Inferior parietal cortex (tissue), 1 donor: ENCODE data around the gene THRB.
"Not testable (repeated sequence)": the region's sequence is repeated elsewhere in the genome, so short reads cannot be mapped to it uniquely, and the experiment has no call there.

Experiments
- DNase-seq: peaks from one replicate; pipeline ENCODE4 v3.0.0-alpha.2; 2016; ENCODE audit errors: extremely low spot score

The THRB gene

GRCh38 chr3:24447836-24448235 lies 46.8 kb downstream of the THRB start:
- no peak for DNase-seq

DNA sequence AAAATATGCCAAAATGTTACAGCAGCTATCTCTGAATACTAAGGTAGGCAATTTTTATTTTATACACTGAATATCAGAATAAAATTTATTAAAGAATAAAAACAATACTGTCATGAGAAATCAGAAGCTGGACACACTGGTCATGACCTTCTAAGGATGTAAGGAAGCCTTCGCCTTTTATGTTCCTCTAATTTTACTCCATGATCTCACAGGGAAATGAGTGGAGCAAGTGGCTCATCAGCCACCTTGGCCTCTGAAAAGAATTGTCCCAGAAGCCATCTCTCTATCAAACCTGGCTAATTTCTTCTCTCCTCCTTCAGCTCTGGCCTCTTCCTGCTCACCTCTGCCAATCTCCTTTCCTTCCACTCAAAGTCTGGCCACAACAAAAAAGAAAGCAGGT lies 48.6 kb downstream of the THRB start:
- no peak for DNase-seq

- no peak for DNase-seq
These were observed 51.2 kb downstream of the THRB start for GRCh38 chr3:24443476-24443875.

- no peak for DNase-seq
These were observed 53.7 kb downstream of the THRB start for GRCh38 chr3:24440760-24441464.

DNA sequence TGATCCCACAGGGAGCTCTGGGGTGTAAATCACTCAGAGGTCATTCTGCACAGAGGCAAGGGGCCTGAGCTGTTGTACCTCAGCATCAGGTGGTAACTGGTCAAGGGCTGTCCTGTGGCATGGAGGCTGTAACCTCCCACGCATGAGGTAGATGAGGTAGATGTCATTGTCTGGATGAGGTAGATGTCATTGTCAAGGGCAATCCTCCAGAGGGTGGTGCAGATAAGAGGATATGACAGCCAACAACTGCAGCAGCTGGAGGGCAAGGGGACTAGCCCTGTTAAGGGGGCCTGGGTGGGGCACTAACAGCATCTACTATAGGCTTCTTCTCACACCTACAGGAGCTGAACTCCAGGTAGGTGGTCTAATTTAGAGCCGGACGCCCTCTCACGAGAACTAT lies 55.6 kb downstream of the THRB start:
- no peak for DNase-seq

DNA sequence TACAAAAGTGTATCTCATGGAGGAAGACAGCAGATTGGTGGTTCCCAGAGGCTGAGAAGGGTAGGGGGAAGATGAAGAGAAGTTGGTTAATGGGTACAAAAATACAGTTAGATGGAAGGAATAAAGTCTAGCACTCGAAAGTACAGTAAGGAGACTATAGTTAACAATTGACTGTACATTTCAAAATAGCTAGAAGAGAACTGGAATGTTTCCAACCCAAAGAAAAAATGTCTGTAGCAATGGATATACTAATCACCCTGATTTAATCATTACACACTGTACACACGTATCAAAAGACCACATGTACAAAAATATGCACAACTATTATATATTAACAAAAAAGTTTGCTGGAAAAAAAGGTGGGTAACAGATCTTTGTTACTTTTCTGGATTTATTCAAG lies 57.3 kb downstream of the THRB start:
- DNase-seq, result no peak

DNA sequence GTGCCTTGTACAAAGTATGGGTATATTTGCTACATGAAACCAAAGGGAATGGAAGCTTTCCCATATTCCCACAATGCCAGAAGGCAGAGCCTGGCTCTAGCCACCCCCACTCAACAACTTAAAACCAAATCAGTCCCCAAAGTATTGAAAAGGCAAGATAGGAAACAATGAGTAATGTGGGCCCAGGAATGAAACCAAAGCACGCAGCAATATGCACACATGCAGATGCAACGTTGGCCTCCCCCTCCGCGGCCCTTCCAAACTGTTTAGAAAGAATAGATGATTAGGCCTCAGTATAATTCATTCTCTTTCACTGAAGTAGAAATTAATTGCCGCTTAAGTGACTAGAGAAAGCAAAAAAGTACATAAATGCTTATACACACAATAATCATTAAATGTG lies 59.1 kb downstream of the THRB start:
- no peak for DNase-seq

DNA sequence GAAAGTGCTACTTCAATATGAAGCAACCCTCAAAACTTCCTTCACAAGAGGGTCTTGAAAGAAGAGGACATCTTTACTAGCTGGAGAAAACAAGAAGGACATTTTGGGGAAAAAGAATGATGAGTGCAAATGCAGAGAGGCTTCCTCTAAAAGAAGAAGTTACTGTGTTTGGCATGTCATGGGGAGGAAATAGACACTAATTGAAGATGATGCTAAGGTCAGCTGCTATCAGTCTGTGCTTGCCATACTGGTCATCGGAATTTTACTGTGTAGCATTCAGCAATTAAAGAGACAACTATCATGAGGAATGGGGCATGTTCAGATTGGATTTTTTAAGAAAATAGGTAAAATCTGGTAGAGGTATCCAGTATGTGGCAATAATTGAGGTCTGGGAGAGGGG lies 60.0 kb downstream of the THRB start:
- no peak for DNase-seq

DNA sequence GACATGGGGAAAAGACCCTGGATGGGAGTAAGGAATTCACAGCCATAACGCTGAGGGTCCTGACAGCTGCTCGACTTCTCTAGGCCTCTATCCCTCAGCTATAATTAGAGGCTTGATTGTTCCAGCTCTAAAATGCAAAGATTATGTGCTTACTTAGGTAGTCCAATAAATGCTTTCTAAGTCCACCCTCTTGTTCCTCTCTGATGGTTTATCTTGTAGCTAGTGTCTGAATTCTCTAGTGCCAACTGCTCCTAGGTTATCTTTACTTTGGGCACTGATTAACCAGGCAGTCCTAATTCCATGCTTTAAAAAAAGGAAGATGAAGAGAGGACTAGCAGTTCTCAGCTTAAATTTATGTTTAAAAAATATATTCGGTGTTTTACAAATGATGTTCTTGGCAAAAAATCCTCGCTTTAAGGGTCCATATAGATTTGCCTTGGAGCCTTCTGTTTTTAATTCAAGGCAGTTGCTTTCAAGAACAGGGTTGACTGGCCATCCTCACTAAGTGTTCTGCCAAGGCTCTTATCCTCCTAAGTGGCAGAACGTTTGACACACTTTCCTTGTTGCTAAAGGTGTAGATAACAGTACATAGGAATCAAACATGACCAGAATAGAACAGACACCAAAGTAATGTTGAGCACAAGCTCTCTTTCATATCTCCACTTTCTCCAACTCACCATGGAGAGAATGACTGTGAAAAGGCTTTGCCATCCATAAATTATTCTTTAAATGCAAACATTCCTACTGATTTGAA lies 60.6 kb downstream of the THRB start:
- no peak for DNase-seq

DNA sequence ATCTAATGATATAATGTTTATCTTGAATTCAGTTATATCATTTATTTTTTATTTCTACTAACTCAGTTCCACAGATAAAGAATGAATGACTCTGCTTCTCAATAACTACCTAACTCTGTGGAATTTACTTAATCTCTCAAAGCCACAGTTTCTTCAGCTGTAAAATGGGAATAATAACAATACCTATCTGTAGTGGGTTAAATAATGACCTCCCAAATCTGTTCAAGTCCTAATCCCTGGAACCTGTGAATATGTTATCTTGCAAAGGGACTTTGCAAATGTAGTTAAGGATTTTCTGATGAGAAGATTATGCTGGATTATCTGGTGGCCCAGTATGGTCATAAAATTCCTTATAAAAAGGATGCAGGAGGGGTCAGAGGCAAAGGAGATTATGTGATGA lies 61.7 kb downstream of the THRB start:
- no peak for DNase-seq

GRCh38 chr3:24428481-24428880 lies 66.2 kb downstream of the THRB start:
- DNase-seq, result no peak

GRCh38 chr3:24426896-24427295 lies 67.8 kb downstream of the THRB start:
- no peak for DNase-seq

DNA sequence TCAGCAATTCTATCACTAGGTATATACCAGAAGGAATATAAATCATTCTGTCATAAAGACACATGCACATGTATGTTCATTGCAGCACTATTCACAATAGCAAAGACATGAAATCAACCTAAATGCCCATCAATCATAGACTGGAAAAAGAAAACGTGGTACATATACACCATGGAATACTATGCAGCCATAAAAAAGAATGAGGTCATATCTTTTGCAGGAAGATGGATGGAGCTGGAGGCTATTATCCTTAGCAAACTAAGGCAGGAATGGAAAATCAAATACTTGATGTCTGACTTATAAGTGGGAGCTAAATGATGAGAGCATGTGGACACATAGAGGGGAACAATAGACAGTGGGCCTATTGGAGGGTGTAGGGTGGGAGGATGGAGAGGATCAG lies 73.8 kb downstream of the THRB start:
- not testable (repeated sequence) for DNase-seq

- no peak for DNase-seq
These were observed 74.4 kb downstream of the THRB start for GRCh38 chr3:24420224-24420623.

GRCh38 chr3:24419067-24419791 lies 75.4 kb downstream of the THRB start:
- no peak for DNase-seq

- DNase-seq, result no peak
These were observed 76.9 kb downstream of the THRB start for GRCh38 chr3:24417730-24418129.

DNA sequence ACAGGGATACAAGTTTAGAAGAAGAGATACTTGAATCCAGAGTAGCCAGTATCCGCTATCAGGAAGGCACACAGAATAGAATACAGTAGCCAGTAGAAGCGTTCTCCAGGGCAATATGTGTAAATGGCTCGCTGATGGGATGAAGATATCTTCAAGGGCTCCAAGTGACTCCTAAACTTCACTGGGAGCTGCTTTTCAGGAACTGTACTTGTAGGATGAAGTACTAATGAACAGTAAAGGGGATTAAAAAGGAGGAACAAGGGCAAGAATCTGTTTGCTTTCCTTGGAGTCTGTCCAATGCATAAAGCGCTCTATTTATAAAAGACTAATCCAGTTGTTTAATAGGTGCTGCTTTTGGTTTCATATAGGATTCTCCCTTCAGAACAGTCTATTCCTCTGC lies 78.4 kb downstream of the THRB start:
- no peak for DNase-seq

GRCh38 chr3:24415824-24416223 lies 78.8 kb downstream of the THRB start:
- no peak for DNase-seq

GRCh38 chr3:24413662-24414061 lies 81.0 kb downstream of the THRB start:
- not testable (repeated sequence) for DNase-seq

GRCh38 chr3:24410860-24411259 lies 83.8 kb downstream of the THRB start:
- DNase-seq, result no peak

DNA sequence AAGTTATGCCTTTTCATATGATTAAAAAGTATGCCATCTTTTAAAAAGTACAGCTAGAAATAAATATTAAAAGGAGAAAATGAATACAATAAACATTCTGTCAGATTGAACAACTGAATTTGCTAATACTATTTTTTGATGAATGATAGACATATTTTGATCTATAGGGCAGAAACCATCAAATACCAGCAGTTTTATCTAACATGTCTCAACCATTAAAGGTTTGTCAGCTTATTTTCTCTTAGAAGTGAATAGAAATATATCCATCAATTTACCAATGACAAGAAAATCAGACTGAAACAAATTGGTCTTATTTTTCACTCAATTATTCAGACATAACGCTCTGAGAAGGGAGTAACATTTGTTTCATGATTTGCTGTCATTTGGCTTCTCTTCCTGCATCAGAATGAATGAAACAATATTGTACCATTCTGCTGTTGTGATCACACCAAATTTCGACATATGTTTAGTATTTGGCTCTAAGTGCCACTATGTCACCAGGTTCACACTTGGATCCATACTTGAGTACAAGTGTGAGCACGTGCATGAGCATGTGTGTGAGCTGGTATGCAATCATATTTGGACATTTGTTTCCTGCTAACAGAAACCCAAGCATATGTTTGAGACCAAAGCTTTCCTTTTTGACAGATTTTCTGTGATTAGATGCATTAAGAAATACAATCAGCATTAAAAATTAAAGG lies 86.5 kb downstream of the THRB start:
- no peak for DNase-seq

DNA sequence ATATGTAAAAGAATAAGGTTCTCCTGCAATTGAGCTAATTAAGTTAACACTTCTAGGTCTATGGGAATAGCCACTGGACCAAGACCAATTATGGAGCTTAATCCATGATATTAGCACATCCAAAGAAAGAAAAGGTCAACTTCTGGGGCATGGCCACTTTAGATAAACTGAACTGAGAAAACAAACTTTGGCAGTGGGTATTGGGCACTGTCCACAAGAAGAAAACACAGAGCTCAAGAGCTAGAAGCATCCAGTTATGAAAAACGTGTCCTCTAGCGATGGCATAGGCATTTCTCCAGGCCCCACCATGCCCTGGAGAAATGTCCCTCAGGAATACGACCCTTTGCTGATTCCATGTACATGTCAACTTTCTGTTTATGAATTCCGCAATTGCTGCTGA lies 87.8 kb downstream of the THRB start:
- DNase-seq, result no peak
